A673 (cell line): ENCODE data around the gene KPNA4.

Source experiments
- EZH2 ChIP-seq: fragments of 200-600 bp; sonication (generic); IDR thresholded peaks from 2 replicates; pipeline ENCODE4 v1.6.1; 2017; ENCODE audit warnings: borderline replicate concordance, low read depth, mild to moderate bottlenecking, mixed read lengths, antibody characterized with exemption, low read length; ENCODE audit not compliant: poor library complexity, severe bottlenecking
- TF ChIP-seq, protein P1 (sequence below): fragments of 300-800, 200-600 bp; sonication (generic); conservative IDR thresholded peaks from 2 replicates; pipeline ENCODE4 v1.5.1; 2017; ENCODE audit warnings: low read depth, mild to moderate bottlenecking, antibody characterized with exemption, low read length, moderate library complexity, mixed read lengths

DNA sequence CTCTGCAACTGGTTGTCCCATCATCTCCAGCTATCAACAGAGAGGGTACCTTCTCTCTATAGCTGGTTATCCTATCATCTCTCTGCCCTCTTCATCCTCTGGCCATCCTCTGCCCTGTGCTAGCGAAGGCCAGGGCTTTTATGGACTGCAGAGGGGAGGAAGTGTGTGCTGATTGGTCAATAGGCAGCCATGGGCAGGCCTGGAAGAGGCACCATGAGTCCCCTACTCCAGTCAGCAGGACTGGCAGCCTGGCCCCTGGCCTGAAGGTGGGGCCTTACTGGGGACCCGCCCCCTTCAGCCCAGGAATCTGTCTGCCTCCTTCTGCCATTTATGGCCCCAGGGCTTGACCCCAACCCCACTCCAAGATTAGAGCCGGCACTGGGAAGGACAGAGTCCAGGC is 105.3 kb downstream of the KPNA4 start:
- TF ChIP-seq EZH2, result no peak
- TF ChIP-seq, protein P1, sequence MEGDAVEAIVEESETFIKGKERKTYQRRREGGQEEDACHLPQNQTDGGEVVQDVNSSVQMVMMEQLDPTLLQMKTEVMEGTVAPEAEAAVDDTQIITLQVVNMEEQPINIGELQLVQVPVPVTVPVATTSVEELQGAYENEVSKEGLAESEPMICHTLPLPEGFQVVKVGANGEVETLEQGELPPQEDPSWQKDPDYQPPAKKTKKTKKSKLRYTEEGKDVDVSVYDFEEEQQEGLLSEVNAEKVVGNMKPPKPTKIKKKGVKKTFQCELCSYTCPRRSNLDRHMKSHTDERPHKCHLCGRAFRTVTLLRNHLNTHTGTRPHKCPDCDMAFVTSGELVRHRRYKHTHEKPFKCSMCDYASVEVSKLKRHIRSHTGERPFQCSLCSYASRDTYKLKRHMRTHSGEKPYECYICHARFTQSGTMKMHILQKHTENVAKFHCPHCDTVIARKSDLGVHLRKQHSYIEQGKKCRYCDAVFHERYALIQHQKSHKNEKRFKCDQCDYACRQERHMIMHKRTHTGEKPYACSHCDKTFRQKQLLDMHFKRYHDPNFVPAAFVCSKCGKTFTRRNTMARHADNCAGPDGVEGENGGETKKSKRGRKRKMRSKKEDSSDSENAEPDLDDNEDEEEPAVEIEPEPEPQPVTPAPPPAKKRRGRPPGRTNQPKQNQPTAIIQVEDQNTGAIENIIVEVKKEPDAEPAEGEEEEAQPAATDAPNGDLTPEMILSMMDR, result no peak
